Hepatocyte (in vitro differentiated cells): Measurements from ENCODE around the gene ASXL1. TPM values are rescaled to one million over a fixed set of nuclear protein-coding genes. Genes with fewer than 3 reads are reported as not detected.
"Not testable (repeated sequence)": the region's sequence is repeated elsewhere in the genome, so short reads cannot be mapped to it uniquely, and the experiment has no call there.

Experiments used
- DNase-seq: peaks from one replicate; pipeline ENCODE4 v3.0.0-alpha.2; 2016; ENCODE audit warnings: low spot score
- H2AFZ ChIP-seq: fragments of 200-600 bp; sonication (generic); 2 replicates; pipeline ENCODE4 v1.6.0; 2016; ENCODE audit warnings: antibody characterized with exemption, mild to moderate bottlenecking
- H3K27ac ChIP-seq: fragments of 200-600 bp; sonication (generic); 2 replicates; pipeline ENCODE4 v1.5.1; 2016; ENCODE audit warnings: mild to moderate bottlenecking
- H3K27me3 ChIP-seq: fragments of 200-600 bp; sonication (generic); 2 replicates; pipeline ENCODE4 v1.6.1; 2016
- H3K36me3 ChIP-seq: fragments of 200-600 bp; sonication (generic); replicated peaks from 2 replicates; pipeline ENCODE4 v1.5.1; 2016; ENCODE audit warnings: low read depth; ENCODE audit not compliant: insufficient read depth
- H3K4me1 ChIP-seq: fragments of 200-600 bp; sonication (generic); 2 replicates; pipeline ENCODE4 v1.5.1; 2016; ENCODE audit warnings: mild to moderate bottlenecking, moderate library complexity; ENCODE audit not compliant: insufficient read depth
- H3K4me2 ChIP-seq: fragments of 200-600 bp; sonication (generic); 2 replicates; pipeline ENCODE4 v1.6.0; 2016
- H3K4me3 ChIP-seq: fragments of 200-600 bp; sonication (generic); 2 replicates; pipeline ENCODE4 v1.5.1; 2016; ENCODE audit warnings: mild to moderate bottlenecking
- H3K79me2 ChIP-seq: fragments of 200-600 bp; sonication (generic); 2 replicates; pipeline ENCODE4 v1.6.0; 2017; ENCODE audit warnings: mild to moderate bottlenecking
- H3K9me2 ChIP-seq: fragments of 200-600 bp; sonication (generic); replicated peaks from 2 replicates; pipeline ENCODE4 v1.6.0; 2017; ENCODE audit warnings: mild to moderate bottlenecking; ENCODE audit not compliant: insufficient read depth
- H3K9me3 ChIP-seq: fragments of 200-600 bp; sonication (generic); 2 replicates; pipeline ENCODE4 v1.5.1; 2016; ENCODE audit warnings: low read depth, mild to moderate bottlenecking
- H4K20me1 ChIP-seq: fragments of 200-600 bp; sonication (generic); 2 replicates; pipeline ENCODE4 v1.6.0; 2016; ENCODE audit warnings: mild to moderate bottlenecking; ENCODE audit not compliant: insufficient read depth, poor library complexity, severe bottlenecking
- EZH2 ChIP-seq: fragments of 200-600 bp; sonication (generic); IDR thresholded peaks from 2 replicates; pipeline ENCODE4 v1.6.1; 2016; ENCODE audit warnings: antibody characterized with exemption, mild to moderate bottlenecking, borderline replicate concordance
- EZH2phosphoT487 ChIP-seq: fragments of 200-600 bp; sonication (generic); IDR thresholded peaks from one replicate; pipeline ENCODE4 v1.6.1; 2018; ENCODE audit warnings: antibody characterized with exemption, mild to moderate bottlenecking, low read depth, moderate library complexity; ENCODE audit not compliant: unreplicated experiment, severe bottlenecking
- WGBS: methylation state at CpG from one replicate; pipeline ENCODE4 v1.1.6; 2016; ENCODE audit warnings: low lambda C conversion rate; ENCODE audit errors: missing lambda C conversion rate; 5-methylcytosine and 5-hydroxymethylcytosine counted together
- polyA plus RNA-seq: library from polyadenylated mRNA; unstranded; fragments of >200 nt; fragmentation: Nextera tagmentation; extraction: Ambion mirVana; gene quantifications from 2 replicates; pipeline ENCODE4 v1.2.1, GENCODE V29; 2016
- total RNA-seq: library from RNA; depleted of rRNA; stranded (reverse); fragments of >200 nt; gene quantifications from 2 replicates; pipeline ENCODE4 v1.2.3, GENCODE V29; 2014
- TF ChIP-seq, protein P1 (sequence below): fragments of 200-600 bp; sonication (generic); IDR thresholded peaks from 2 replicates; pipeline ENCODE4 v1.5.1; 2016; ENCODE audit warnings: antibody characterized with exemption, mild to moderate bottlenecking; ENCODE audit not compliant: poor library complexity

ASXL1 gene
- total and polyA plus RNA-seq, 2 experiments from 2014 or later: 82.0 to 95.6 TPM

DNA sequence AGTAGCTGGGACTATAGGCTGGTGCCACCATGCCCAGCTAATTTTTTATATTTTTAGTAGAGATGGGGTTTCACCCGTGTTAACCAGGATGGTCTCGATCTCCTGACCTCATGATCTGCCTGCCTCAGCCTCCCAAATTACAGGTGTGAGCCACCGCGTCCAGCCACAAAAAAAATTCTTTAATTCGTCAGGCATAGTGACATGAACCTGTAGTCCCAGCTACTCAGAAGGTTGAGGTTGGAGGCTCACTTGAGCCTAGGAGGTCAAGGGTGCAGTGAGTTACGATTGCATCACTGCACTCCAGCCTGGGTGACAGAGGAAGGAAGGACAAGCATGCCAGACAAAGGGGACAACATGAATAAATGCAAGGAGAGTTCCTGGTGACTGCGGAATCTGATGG is 19.5 kb upstream of the ASXL1 start:
- H3K4me2 ChIP-seq: no peak overlapping the region
- H3K4me3 ChIP-seq: no peak overlapping the region
- DNase-seq: no peak
- no peak for TF ChIP-seq EZH2phosphoT487
- TF ChIP-seq, protein P1, sequence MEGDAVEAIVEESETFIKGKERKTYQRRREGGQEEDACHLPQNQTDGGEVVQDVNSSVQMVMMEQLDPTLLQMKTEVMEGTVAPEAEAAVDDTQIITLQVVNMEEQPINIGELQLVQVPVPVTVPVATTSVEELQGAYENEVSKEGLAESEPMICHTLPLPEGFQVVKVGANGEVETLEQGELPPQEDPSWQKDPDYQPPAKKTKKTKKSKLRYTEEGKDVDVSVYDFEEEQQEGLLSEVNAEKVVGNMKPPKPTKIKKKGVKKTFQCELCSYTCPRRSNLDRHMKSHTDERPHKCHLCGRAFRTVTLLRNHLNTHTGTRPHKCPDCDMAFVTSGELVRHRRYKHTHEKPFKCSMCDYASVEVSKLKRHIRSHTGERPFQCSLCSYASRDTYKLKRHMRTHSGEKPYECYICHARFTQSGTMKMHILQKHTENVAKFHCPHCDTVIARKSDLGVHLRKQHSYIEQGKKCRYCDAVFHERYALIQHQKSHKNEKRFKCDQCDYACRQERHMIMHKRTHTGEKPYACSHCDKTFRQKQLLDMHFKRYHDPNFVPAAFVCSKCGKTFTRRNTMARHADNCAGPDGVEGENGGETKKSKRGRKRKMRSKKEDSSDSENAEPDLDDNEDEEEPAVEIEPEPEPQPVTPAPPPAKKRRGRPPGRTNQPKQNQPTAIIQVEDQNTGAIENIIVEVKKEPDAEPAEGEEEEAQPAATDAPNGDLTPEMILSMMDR: no peak
- no peak for TF ChIP-seq EZH2
- WGBS: 93% methylated on average over 7 of the region's 7 CpGs
- no peaks in the 10 kb centered on the region for H3K79me2 ChIP-seq
- H3K4me1 ChIP-seq: no peaks in the 10 kb centered on the region
- H3K27me3 ChIP-seq: no peaks in the 10 kb centered on the region
- H3K36me3 ChIP-seq: no peaks in the 10 kb centered on the region
- no peaks in the 10 kb centered on the region for H3K9me3 ChIP-seq
- no peak overlapping the region for H3K27ac ChIP-seq
- no peaks in the 10 kb centered on the region for H3K9me2 ChIP-seq
- no peak overlapping the region for H2AFZ ChIP-seq
- H4K20me1 ChIP-seq: no peaks in the 10 kb centered on the region

DNA sequence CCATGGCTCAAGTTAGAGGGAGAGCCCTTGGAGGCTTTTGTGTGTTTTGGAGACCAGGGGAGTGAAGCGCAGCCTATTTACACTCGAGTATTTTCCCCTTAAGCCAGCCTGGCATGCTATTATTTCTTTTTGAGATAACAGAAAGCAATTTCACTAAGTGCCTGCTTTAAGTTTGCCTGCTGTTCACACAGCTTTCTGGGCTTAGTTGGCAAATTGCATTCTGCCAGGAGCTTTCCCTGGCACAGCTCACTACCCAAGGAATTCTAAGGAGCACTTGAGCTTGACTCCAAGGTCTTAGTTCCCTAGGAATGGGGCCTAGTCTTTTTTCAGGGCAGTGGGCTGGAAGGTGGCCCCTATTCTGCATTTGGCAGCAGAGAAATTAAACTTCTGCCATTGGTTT is 19.0 kb upstream of the ASXL1 start:
- no peaks in the 10 kb centered on the region for H3K27me3 ChIP-seq
- WGBS: 62% methylated on average over 2 of the region's 2 CpGs
- no peaks in the 10 kb centered on the region for H3K36me3 ChIP-seq
- no peak overlapping the region for H2AFZ ChIP-seq
- no peaks in the 10 kb centered on the region for H3K4me1 ChIP-seq
- H3K4me2 ChIP-seq: no peak overlapping the region
- no peak overlapping the region for H3K4me3 ChIP-seq
- no peak for DNase-seq
- no peaks in the 10 kb centered on the region for H3K9me3 ChIP-seq
- no peaks in the 10 kb centered on the region for H4K20me1 ChIP-seq
- no peaks in the 10 kb centered on the region for H3K9me2 ChIP-seq
- TF ChIP-seq, protein P1: no peak
- TF ChIP-seq EZH2phosphoT487 (no peak), EZH2 (no peak)
- H3K27ac ChIP-seq: no peak overlapping the region
- no peaks in the 10 kb centered on the region for H3K79me2 ChIP-seq

DNA sequence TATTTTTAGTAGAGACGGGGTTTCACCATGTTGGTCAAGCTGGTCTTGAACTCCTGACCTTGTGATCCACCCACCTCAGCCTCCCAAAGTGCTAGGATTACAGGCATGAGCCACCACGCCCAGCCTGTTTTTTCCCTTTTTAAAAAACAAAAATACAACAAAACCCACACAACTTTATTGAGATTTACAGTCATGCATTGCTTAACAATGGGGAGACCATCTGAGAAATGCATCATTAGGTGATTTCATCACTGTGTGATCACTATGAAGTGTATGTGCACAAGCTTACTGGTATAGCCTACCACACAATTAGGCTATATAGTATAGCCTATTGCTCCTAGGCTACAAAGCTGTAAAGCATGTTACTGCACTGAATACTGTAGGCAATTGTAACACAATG is 17.1 kb upstream of the ASXL1 start:
- not testable (repeated sequence) for H3K27ac ChIP-seq, H3K4me3 ChIP-seq, H3K4me2 ChIP-seq, DNase-seq, H3K79me2 ChIP-seq, H3K36me3 ChIP-seq, H4K20me1 ChIP-seq, H3K9me3 ChIP-seq, H3K9me2 ChIP-seq, H3K4me1 ChIP-seq, H2AFZ ChIP-seq, H3K27me3 ChIP-seq
- WGBS: 92% methylated on average over 2 of the region's 2 CpGs

DNA sequence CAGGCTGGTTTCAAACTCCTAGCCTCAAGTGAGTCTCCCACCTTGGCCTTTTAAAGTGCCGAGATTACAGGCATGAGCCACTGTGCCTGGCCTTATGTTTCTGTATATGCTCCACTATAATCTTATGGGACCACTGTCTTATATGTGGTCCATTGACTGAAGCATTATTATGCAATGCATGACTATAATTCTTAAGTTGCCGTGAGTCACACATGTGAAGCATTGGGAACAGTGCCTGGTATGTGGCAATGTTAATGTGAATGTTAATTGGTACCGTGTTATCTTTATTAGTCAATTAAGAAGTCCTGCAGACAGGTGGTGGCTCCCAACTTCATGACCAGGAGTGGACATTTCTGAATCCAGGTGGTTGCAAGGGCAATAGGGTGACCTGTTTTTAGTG is 14.7 kb upstream of the ASXL1 start:
- H3K27ac ChIP-seq: no peak overlapping the region
- H3K4me3 ChIP-seq: no peak overlapping the region
- no peaks in the 10 kb centered on the region for H3K27me3 ChIP-seq
- no peak overlapping the region for H3K4me2 ChIP-seq
- H3K9me3 ChIP-seq: no peaks in the 10 kb centered on the region
- no peaks in the 10 kb centered on the region for H4K20me1 ChIP-seq
- no peaks in the 10 kb centered on the region for H3K9me2 ChIP-seq
- H3K36me3 ChIP-seq: no peaks in the 10 kb centered on the region
- H2AFZ ChIP-seq: no peak overlapping the region
- 84% methylated on average over 3 of the region's 3 CpGs for WGBS
- no peaks in the 10 kb centered on the region for H3K79me2 ChIP-seq
- TF ChIP-seq EZH2phosphoT487: no peak
- no peak for TF ChIP-seq EZH2
- TF ChIP-seq, protein P1: no peak
- peaks cover 8% of the 10 kb centered on the region for H3K4me1 ChIP-seq
- DNase-seq: no peak
